ENCODE measurements around the gene HNMT.

GRCh38 chr2:138036522-138036921, 72.2 kb downstream of the HNMT start:
- TF ChIP-seq CTCF (conservative IDR thresholded peaks at IDR 0.05) (no peak), EZH2 (IDR thresholded peaks at IDR 0.05; ENCODE audit: low read depth) (no peak)

Measured in PC-9 (cell line).